SU-DHL-6 (cell line): ENCODE data around the gene DIPK1A.

Source experiments
- EZH2phosphoT487 ChIP-seq: fragments of 200-600 bp; sonication (generic), shearing (Covaris generic); conservative IDR thresholded peaks from 2 replicates; pipeline ENCODE4 v1.6.1; 2018; ENCODE audit warnings: mild to moderate bottlenecking, antibody characterized with exemption, low read length, moderate library complexity, mixed read lengths
- TF ChIP-seq, protein P1 (sequence below): fragments of 200-600 bp; sonication (generic); IDR thresholded peaks from one replicate; pipeline ENCODE4 v1.5.1; 2017; ENCODE audit warnings: antibody characterized with exemption, mild to moderate bottlenecking, low read length, moderate library complexity; ENCODE audit not compliant: insufficient read depth, poor library complexity, severe bottlenecking

DNA sequence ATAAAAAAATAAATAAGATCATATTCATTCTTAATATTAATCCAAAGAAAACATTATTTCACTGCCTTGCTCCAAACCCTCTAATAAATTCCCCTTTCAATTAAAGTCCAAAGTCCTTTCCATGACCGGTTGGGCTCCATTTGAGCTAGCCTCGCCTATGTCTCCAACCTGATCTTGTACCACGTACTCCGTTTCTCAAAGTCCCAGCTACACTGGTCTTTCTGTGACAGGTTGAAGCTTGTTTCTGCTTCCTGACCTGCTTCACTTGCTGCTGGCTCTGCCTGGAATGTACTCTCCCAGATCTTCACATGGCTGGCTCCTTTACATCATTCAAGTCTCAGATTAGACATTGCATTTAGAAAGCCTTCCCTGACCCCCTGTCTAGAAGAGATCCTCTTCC, 113.1 kb downstream of the DIPK1A start:
- no peak for TF ChIP-seq EZH2phosphoT487
- TF ChIP-seq, protein P1, sequence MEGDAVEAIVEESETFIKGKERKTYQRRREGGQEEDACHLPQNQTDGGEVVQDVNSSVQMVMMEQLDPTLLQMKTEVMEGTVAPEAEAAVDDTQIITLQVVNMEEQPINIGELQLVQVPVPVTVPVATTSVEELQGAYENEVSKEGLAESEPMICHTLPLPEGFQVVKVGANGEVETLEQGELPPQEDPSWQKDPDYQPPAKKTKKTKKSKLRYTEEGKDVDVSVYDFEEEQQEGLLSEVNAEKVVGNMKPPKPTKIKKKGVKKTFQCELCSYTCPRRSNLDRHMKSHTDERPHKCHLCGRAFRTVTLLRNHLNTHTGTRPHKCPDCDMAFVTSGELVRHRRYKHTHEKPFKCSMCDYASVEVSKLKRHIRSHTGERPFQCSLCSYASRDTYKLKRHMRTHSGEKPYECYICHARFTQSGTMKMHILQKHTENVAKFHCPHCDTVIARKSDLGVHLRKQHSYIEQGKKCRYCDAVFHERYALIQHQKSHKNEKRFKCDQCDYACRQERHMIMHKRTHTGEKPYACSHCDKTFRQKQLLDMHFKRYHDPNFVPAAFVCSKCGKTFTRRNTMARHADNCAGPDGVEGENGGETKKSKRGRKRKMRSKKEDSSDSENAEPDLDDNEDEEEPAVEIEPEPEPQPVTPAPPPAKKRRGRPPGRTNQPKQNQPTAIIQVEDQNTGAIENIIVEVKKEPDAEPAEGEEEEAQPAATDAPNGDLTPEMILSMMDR: no peak
